ENCODE results near the gene GLRA1. TPM values are rescaled to one million over a fixed set of nuclear protein-coding genes. Genes with fewer than 3 reads are reported as not detected.

GLRA1 gene
- total RNA-seq, 4 donors from 2014 or later: not detected

- Histone ChIP-seq H3K27me3 (no peaks in the 10 kb centered on the region), H3K4me1 (no peaks in the 10 kb centered on the region), H3K36me3 (no peaks in the 10 kb centered on the region), H3K9me3 (no peaks in the 10 kb centered on the region), H3K4me3 (no peak overlapping the region), H3K27ac (replicated peaks in 1 of 4) (no peak overlapping the region)
- intact Hi-C loops (cut with DNase I): no loop called here
- peak; percentile 89 for DNase-seq (ENCODE audit: extremely low spot score)
- no peak for TF ChIP-seq POLR2A (IDR thresholded peaks at IDR 0.05; ENCODE audit: low read depth)
- TF ChIP-seq CTCF (IDR thresholded peaks at IDR 0.05): no peak
- no peak for TF ChIP-seq POLR2AphosphoS5 (IDR thresholded peaks at IDR 0.05)
- no peak for TF ChIP-seq EP300 (IDR thresholded peaks at IDR 0.05)
- 63% methylated on average over 5 of the region's 5 CpGs for WGBS
Measured at GRCh38 chr5:151947931-151948608, 23.4 kb upstream of the GLRA1 start.

- TF ChIP-seq CTCF (IDR thresholded peaks at IDR 0.05): no peak
- TF ChIP-seq EP300 (IDR thresholded peaks at IDR 0.05): no peak
- TF ChIP-seq POLR2AphosphoS5 (IDR thresholded peaks at IDR 0.05): no peak
- no peak for TF ChIP-seq POLR2A (IDR thresholded peaks at IDR 0.05; ENCODE audit: low read depth)
- Histone ChIP-seq H3K27ac (replicated peaks in 1 of 4) (no peak overlapping the region), H3K36me3 (no peaks in the 10 kb centered on the region), H3K27me3 (no peaks in the 10 kb centered on the region), H3K4me3 (no peak overlapping the region), H3K9me3 (no peaks in the 10 kb centered on the region), H3K4me1 (no peaks in the 10 kb centered on the region)
- peak; percentile 75 for DNase-seq (ENCODE audit: extremely low spot score)
- intact Hi-C loops (cut with DNase I): no loop called here
Measured at GRCh38 chr5:151937851-151938250, 13.2 kb upstream of the GLRA1 start.

- Histone ChIP-seq H3K4me1 (no peaks in the 10 kb centered on the region), H3K9me3 (peaks cover 0 to 21% (median 8%) of the 10 kb centered on the region in 4 donors), H3K27me3 (no peaks in the 10 kb centered on the region), H3K27ac (replicated peaks in 1 of 4) (no peak overlapping the region), H3K36me3 (no peaks in the 10 kb centered on the region), H3K4me3 (no peak overlapping the region)
- TF ChIP-seq EP300 (IDR thresholded peaks at IDR 0.05) (no peak), POLR2AphosphoS5 (IDR thresholded peaks at IDR 0.05) (no peak), CTCF (IDR thresholded peaks at IDR 0.05) (no peak), POLR2A (IDR thresholded peaks at IDR 0.05; ENCODE audit: low read depth) (no peak)
- intact Hi-C loops (cut with DNase I): no loop called here
- 58% methylated on average over 3 of the region's 3 CpGs for WGBS
- peak; percentile 50 for DNase-seq (ENCODE audit: extremely low spot score)
Measured at GRCh38 chr5:151935135-151935695, 10.6 kb upstream of the GLRA1 start.

GRCh38 chr5:151931260-151931659 lies 6.6 kb upstream of the GLRA1 start:
- Histone ChIP-seq H3K4me1 (no peaks in the 10 kb centered on the region), H3K27me3 (peaks cover 0 to 10% (median 0%) of the 10 kb centered on the region in 4 donors), H3K9me3 (peaks cover 0 to 21% (median 8%) of the 10 kb centered on the region in 4 donors), H3K36me3 (no peaks in the 10 kb centered on the region), H3K27ac (replicated peaks in 1 of 4) (no peak overlapping the region), H3K4me3 (no peak overlapping the region)
- DNase-seq (ENCODE audit: extremely low spot score): no peak
- TF ChIP-seq EP300 (IDR thresholded peaks at IDR 0.05) (no peak), CTCF (IDR thresholded peaks at IDR 0.05) (no peak), POLR2AphosphoS5 (IDR thresholded peaks at IDR 0.05) (no peak)
- 76% methylated on average over 2 of the region's 2 CpGs for WGBS
- intact Hi-C loops (cut with DNase I): no loop called here

Measured in esophagus muscularis mucosa (tissue), 4 donors.